Measurements from ENCODE around the gene AMPD3.

DNA sequence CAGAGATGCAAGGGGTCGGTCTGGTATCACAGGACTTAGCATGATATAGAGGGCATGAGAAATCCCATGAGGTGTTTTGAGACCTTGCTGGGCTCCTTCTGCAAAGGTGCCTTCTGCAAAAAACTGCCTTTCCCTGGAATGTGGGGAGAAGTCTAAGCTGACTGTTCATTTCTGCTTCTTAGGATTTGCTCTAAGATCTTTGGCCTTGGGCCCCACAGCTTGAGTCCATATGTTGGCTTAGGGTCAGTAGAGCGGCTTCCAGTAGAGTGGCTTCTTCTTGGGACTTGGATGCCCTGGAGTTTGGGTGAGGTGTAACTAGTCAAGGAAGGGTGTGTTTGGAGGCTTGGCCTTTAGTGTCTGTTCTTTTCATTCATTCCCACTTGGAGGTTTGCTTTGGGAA is 37.0 kb downstream of the AMPD3 start:
- TF ChIP-seq POLR2AphosphoS5 (IDR thresholded peaks at IDR 0.05; ENCODE audit: low read depth, low read length) (no peak), SIN3A (IDR thresholded peaks at IDR 0.05; ENCODE audit: borderline replicate concordance, insufficient read depth, low read depth, low read length) (no peak), TCF7L2 (IDR thresholded peaks at IDR 0.05; ENCODE audit: low read depth, low read length) (no peak)
- TF ChIP-seq, protein P1, sequence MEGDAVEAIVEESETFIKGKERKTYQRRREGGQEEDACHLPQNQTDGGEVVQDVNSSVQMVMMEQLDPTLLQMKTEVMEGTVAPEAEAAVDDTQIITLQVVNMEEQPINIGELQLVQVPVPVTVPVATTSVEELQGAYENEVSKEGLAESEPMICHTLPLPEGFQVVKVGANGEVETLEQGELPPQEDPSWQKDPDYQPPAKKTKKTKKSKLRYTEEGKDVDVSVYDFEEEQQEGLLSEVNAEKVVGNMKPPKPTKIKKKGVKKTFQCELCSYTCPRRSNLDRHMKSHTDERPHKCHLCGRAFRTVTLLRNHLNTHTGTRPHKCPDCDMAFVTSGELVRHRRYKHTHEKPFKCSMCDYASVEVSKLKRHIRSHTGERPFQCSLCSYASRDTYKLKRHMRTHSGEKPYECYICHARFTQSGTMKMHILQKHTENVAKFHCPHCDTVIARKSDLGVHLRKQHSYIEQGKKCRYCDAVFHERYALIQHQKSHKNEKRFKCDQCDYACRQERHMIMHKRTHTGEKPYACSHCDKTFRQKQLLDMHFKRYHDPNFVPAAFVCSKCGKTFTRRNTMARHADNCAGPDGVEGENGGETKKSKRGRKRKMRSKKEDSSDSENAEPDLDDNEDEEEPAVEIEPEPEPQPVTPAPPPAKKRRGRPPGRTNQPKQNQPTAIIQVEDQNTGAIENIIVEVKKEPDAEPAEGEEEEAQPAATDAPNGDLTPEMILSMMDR (IDR thresholded peaks at IDR 0.05), result no peak
- TF ChIP-seq, protein P2, sequence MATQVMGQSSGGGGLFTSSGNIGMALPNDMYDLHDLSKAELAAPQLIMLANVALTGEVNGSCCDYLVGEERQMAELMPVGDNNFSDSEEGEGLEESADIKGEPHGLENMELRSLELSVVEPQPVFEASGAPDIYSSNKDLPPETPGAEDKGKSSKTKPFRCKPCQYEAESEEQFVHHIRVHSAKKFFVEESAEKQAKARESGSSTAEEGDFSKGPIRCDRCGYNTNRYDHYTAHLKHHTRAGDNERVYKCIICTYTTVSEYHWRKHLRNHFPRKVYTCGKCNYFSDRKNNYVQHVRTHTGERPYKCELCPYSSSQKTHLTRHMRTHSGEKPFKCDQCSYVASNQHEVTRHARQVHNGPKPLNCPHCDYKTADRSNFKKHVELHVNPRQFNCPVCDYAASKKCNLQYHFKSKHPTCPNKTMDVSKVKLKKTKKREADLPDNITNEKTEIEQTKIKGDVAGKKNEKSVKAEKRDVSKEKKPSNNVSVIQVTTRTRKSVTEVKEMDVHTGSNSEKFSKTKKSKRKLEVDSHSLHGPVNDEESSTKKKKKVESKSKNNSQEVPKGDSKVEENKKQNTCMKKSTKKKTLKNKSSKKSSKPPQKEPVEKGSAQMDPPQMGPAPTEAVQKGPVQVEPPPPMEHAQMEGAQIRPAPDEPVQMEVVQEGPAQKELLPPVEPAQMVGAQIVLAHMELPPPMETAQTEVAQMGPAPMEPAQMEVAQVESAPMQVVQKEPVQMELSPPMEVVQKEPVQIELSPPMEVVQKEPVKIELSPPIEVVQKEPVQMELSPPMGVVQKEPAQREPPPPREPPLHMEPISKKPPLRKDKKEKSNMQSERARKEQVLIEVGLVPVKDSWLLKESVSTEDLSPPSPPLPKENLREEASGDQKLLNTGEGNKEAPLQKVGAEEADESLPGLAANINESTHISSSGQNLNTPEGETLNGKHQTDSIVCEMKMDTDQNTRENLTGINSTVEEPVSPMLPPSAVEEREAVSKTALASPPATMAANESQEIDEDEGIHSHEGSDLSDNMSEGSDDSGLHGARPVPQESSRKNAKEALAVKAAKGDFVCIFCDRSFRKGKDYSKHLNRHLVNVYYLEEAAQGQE (IDR thresholded peaks at IDR 0.05; ENCODE audit: insufficient read depth in 1 of 2, low read depth in 2 of 2, low read length in 1 of 2), result no peak

All from Panc1 (cell line).